ENCODE measurements around the gene KCNH1.

GRCh38 chr1:210736713-210737112 lies 397.2 kb downstream of the KCNH1 start:
- no peak for TF ChIP-seq CTCF (IDR thresholded peaks at IDR 0.05; ENCODE audit: insufficient read depth, low read depth, low read length)
- no peak for TF ChIP-seq EZH2 (IDR thresholded peaks at IDR 0.05; ENCODE audit: insufficient read depth, low read length)

All from astrocyte (in vitro differentiated cells and primary cell).